H4 (cell line): ENCODE data around the gene GAGE12F. TPM values are rescaled to one million over a fixed set of nuclear protein-coding genes. Genes with fewer than 3 reads are reported as not detected.
"Not testable (repeated sequence)": the region's sequence is repeated elsewhere in the genome, so short reads cannot be mapped to it uniquely, and the experiment has no call there.

Source experiments
- DNase-seq: peaks from one replicate; pipeline ENCODE4 v3.0.0-alpha.2; 2015; ENCODE audit warnings: low spot score
- total RNA-seq: library from RNA; depleted of rRNA; stranded (reverse); fragments of >200 nt; shearing (Covaris generic); gene quantifications from 2 replicates; pipeline ENCODE4 v1.2.3, GENCODE V29; 2014; rRNA removed

GAGE12F gene, protein sequence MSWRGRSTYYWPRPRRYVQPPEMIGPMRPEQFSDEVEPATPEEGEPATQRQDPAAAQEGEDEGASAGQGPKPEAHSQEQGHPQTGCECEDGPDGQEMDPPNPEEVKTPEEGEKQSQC
- 0.35 TPM in 1 of 2 replicates, not detected in the other for total RNA-seq

GRCh38 chrX:49560542-49560941 lies at the start of gene GAGE12F:
TSS of gene GAGE12F (plus strand) at chrX:49560842. CDS start at chrX:49561997, 1,155 bp downstream.
- not testable (repeated sequence) for DNase-seq

- DNase-seq, result not testable (repeated sequence)
Observed at GRCh38 chrX:49531877-49532276, 28.8 kb upstream of the GAGE12F start, which contains the start of gene GAGE12C. TSS of gene GAGE12C (plus strand) at chrX:49532177. CDS start at chrX:49533332, 1,155 bp downstream.

- not testable (repeated sequence) for DNase-seq
Observed at GRCh38 chrX:49541433-49541832, 19.2 kb upstream of the GAGE12F start, which contains the start of gene GAGE12D. TSS of gene GAGE12D (plus strand) at chrX:49541733. CDS start at chrX:49542888, 1,155 bp downstream.

- not testable (repeated sequence) for DNase-seq
Observed at GRCh38 chrX:49550989-49551388, 9.7 kb upstream of the GAGE12F start, which contains the start of gene GAGE12E. TSS of gene GAGE12E (plus strand) at chrX:49551289. CDS start at chrX:49552444, 1,155 bp downstream.

DNA sequence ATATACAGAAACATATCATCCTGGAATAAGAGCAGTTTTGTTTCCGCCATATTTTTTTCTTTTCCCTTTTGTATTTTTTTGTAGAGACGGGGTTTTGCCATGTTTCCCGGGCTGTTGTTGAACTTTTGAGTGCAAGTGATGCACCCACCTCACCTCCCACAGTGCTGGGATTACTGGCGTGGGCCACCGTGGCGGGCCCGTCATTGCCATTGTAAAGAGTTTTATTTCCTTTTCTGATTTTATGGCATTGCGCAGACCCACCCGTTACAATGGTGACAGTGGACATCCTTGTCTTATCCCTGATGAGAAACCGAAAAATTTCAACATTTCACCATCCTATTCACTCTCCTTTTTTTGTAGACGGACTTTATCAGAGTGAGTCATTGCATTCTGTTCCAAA lies 8.1 kb downstream of the GAGE12F start:
- not testable (repeated sequence) for DNase-seq

- not testable (repeated sequence) for DNase-seq
Observed at GRCh38 chrX:49569152-49569551, 8.5 kb downstream of the GAGE12F start.

- not testable (repeated sequence) for DNase-seq
Observed at GRCh38 chrX:49570100-49570499, 9.5 kb downstream of the GAGE12F start, which contains the start of gene GAGE12G. TSS of gene GAGE12G (plus strand) at chrX:49570400. CDS start at chrX:49571555, 1,155 bp downstream.

GRCh38 chrX:49579649-49580048 lies 19.0 kb downstream of the GAGE12F start, which contains the start of gene GAGE12H:
TSS of gene GAGE12H (plus strand) at chrX:49579949. CDS start at chrX:49581104, 1,155 bp downstream.
- DNase-seq, result not testable (repeated sequence)

DNA sequence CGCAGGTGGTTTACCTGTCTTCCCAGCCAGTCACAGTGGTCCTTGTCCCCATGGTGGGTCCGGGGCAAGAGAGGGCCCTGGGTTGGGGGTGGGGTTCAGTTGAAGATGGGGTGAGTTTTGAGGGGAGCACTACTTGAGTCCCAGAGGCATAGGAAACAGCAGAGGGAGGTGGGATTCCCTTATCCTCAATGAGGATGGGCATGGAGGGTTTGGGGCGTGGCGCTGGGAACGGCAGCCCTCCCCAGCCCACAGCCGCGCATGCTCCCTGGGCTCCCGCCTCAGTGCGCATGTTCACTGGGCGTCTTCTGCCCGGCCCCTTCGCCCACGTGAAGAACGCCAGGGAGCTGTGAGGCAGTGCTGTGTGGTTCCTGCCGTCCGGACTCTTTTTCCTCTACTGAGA lies 28.6 kb downstream of the GAGE12F start, which contains the start of gene GAGE2A:
GAGE2A (plus strand) TSS at position 301 of the 400 bp plus-strand sequence. CDS start 1,155 bp downstream, outside the sequence.
- DNase-seq, result not testable (repeated sequence)

GRCh38 chrX:49589769-49590478 lies 29.3 kb downstream of the GAGE12F start:
- not testable (repeated sequence) for DNase-seq

GRCh38 chrX:49590488-49590887 lies 29.8 kb downstream of the GAGE12F start:
- DNase-seq, result not testable (repeated sequence)

DNA sequence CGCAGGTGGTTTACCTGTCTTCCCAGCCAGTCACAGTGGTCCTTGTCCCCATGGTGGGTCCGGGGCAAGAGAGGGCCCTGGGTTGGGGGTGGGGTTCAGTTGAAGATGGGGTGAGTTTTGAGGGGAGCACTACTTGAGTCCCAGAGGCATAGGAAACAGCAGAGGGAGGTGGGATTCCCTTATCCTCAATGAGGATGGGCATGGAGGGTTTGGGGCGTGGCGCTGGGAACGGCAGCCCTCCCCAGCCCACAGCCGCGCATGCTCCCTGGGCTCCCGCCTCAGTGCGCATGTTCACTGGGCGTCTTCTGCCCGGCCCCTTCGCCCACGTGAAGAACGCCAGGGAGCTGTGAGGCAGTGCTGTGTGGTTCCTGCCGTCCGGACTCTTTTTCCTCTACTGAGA lies 38.1 kb downstream of the GAGE12F start, which contains the start of gene GAGE1:
GAGE1 (plus strand) TSS at position 301 of the 400 bp plus-strand sequence. CDS start 1,155 bp downstream, outside the sequence.
- DNase-seq, result not testable (repeated sequence)

- peak; percentile 21 for DNase-seq
Observed at GRCh38 chrX:49610718-49611310, 50.2 kb downstream of the GAGE12F start.

Other genes with a start within 250 kb of the GAGE12F start
- gene GAGE12J, start 238.8 kb upstream of the GAGE12F start, total RNA-seq, result not detected in 2 replicates
- not detected in 2 replicates for gene GAGE13, start 229.3 kb upstream of the GAGE12F start, total RNA-seq
- 0.90 TPM in 1 of 2 replicates, not detected in the other for gene GAGE12C, start 28.7 kb upstream of the GAGE12F start, total RNA-seq
- 0.90 TPM in 1 of 2 replicates, not detected in the other for gene GAGE12D, start 19.1 kb upstream of the GAGE12F start, total RNA-seq
- gene GAGE12E, start 9.6 kb upstream of the GAGE12F start, total RNA-seq, result not detected in 2 replicates
- gene GAGE12G, start 9.6 kb downstream of the GAGE12F start, total RNA-seq, result 0.35 TPM in 1 of 2 replicates, not detected in the other
- gene GAGE12H, start 19.1 kb downstream of the GAGE12F start, total RNA-seq, result not detected in 2 replicates
- gene GAGE2A, start 28.7 kb downstream of the GAGE12F start, total RNA-seq, result not detected in 2 replicates
- gene GAGE1, start 38.2 kb downstream of the GAGE12F start, total RNA-seq, result not detected in 2 replicates
- 0.39 and 0.41 TPM in 2 replicates for gene PAGE1, start 135.1 kb downstream of the GAGE12F start, total RNA-seq